ENCODE measurements around the gene CAPZA2.

The CAPZA2 gene

DNA sequence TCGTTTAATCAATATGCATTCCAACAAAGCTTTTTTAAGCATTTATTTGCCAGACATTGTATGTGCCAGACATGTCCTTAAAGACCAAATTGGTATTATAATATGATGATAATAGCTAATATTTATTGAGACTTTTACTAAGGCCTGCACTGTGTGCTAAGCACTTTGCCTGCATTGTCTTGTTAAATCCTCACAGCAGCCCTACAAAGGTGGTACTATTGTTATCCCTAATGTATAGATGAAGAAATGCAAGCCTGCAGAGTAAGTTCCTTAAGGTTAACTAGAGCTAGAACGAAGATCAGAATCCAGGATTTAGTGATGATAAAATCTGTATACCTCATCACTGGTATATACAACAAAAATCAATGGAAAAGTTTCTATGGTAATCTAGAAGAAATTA lies 5.3 kb upstream of the CAPZA2 start:
- no peak for DNase-seq (ENCODE audit: low read depth)
- TF ChIP-seq, protein P1, sequence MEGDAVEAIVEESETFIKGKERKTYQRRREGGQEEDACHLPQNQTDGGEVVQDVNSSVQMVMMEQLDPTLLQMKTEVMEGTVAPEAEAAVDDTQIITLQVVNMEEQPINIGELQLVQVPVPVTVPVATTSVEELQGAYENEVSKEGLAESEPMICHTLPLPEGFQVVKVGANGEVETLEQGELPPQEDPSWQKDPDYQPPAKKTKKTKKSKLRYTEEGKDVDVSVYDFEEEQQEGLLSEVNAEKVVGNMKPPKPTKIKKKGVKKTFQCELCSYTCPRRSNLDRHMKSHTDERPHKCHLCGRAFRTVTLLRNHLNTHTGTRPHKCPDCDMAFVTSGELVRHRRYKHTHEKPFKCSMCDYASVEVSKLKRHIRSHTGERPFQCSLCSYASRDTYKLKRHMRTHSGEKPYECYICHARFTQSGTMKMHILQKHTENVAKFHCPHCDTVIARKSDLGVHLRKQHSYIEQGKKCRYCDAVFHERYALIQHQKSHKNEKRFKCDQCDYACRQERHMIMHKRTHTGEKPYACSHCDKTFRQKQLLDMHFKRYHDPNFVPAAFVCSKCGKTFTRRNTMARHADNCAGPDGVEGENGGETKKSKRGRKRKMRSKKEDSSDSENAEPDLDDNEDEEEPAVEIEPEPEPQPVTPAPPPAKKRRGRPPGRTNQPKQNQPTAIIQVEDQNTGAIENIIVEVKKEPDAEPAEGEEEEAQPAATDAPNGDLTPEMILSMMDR (IDR thresholded peaks at IDR 0.05; ENCODE audit: control insufficient read depth, insufficient read depth, low read depth, low read length, missing control alignments): no peak
- no peak overlapping the region for H3K4me3 ChIP-seq (ENCODE audit: control insufficient read depth, low read depth, low read length)

DNA sequence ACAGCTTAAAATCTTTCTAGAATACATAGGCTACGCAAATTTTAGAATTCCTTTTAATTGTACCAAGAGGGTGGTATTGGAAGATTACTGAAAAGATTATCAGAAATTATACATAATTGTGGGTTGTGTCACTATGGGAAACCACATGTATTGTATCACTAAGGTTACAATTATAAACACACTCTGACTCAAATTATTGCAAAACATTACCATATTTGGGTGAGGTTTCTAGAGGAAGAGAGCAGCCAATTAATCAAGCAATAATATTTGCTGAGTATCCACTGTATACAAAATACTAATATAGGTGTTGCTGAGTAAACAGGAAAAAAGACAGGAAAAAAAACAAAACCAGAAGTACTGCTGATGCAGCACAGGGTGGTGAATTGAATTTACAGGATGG lies 3.1 kb upstream of the CAPZA2 start:
- peak; percentile 40 for DNase-seq (ENCODE audit: low read depth)
- TF ChIP-seq, protein P1 (IDR thresholded peaks at IDR 0.05; ENCODE audit: control insufficient read depth, insufficient read depth, low read depth, low read length, missing control alignments): no peak
- no peak overlapping the region for H3K4me3 ChIP-seq (ENCODE audit: control insufficient read depth, low read depth, low read length)

DNA sequence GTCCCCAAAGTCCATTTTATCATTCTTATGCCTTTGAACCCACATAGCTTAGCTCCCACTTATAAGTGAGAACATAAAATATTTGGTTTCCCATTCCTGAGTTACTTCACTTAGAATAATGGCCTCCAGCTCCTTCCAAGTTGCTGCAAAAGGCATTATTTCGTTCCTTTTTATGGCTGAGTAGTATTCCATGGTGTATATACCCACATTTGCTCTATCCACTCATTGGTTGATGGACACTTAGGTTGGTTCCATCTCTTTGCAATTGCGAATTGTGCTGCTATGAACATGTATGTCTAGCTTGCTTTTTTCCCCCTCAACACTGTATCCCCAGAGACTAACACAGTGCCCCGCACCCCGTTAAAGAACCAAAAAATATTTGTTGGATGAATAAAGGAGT lies 670 bp upstream of the CAPZA2 start:
- no peak overlapping the region for H3K4me3 ChIP-seq (ENCODE audit: control insufficient read depth, low read depth, low read length)
- no peak for DNase-seq (ENCODE audit: low read depth)
- TF ChIP-seq, protein P1 (IDR thresholded peaks at IDR 0.05; ENCODE audit: control insufficient read depth, insufficient read depth, low read depth, low read length, missing control alignments): no peak

DNA sequence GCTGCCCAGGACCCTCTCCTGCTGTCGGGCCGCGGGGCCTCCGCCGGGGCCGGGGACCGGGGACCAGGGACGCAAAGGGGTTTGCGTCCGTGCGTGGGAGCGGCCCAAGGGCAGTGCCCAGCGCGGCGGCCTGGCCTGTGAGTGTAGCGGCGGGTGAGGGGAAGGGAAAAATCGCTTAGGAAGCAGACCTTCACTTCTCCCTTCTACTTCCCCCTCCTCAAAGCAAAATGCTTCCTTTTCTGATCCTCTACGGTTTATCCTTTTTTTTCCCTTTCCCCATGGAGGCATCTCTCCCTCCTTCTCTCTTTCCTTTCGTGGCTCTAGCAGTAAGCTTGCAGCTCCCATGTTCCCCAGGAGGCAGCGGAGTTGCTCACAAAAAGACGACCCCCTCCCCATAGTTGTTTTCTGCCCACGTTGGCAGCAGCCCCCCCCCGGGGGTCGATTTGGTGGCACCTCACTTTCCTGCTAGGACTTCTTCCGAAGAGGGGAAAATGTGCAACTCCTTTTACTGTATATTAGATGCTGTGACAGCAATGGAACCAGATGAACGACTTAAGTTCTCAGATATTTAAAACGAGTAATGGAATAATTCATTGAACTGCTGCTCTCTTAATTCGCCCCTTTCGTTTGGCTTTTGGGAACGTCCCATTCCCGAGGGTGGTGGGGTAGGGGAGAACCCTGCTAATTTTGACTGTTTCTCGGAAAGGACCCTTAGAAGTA lies 724 bp downstream of the CAPZA2 start:
- DNase-seq (ENCODE audit: low read depth): no peak
- peak overlapping the region; percentile 59 for H3K4me3 ChIP-seq (ENCODE audit: control insufficient read depth, low read depth, low read length)
- TF ChIP-seq, protein P1 (IDR thresholded peaks at IDR 0.05; ENCODE audit: control insufficient read depth, insufficient read depth, low read depth, low read length, missing control alignments): no peak

DNA sequence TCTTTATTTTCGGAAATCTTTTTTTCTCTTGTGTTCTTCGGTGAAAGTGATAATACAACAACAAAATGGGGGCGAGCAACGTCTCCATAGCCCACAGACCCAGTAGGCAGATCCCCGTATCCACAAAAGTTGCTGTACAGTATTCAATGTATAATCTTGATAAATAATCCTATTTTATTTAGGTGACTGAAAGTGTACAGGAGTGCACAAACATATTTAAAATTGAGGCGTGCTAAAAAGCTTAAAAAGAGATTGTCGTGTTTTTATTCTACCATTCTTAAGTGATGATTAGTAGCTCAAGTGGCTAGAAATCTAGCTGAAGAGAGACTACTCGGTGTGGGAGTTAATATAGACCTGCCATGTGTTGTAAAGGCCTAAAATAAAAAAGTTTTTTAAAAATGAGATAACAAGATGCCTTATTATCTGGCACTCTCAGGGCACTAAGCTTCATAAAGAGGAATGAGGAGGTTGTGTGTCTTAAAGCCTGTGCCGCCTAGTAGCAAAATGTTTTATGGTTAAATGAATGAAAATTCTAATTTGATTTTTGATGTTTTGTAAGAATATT lies 1.6 kb downstream of the CAPZA2 start:
- no peak for DNase-seq (ENCODE audit: low read depth)
- TF ChIP-seq, protein P1 (IDR thresholded peaks at IDR 0.05; ENCODE audit: control insufficient read depth, insufficient read depth, low read depth, low read length, missing control alignments): no peak
- peak overlapping the region; percentile 59 for H3K4me3 ChIP-seq (ENCODE audit: control insufficient read depth, low read depth, low read length)

DNA sequence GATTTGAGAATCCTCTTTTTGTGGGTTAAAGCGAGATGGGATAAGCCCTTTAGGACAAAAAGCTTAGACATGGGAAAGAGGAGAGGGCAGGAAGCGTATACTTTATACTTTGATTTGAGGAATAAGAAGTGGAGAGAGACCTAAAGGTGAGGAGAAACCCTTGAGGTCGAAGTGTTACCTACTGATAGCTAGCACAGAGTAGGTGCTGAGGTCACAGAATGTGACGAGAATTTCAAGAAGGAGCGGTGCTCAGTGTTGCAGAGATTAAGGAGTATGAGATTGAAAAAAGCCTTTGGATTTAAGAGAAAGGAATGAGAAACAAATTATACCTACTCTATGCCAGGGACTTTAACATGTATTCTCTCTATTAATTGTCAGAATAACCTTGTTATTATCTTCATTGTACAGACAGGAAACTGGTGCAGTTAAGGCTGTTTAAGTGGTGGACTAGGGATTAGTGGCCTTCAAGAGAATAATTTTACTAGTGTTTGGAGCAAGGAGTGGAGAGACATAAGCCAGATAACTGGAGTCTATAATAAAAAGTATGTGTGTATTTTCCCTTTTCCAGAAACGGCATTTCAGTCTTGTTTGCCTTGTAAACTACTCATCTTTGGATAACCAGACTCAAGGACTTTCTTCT lies 8.8 kb downstream of the CAPZA2 start:
- TF ChIP-seq, protein P1 (IDR thresholded peaks at IDR 0.05; ENCODE audit: control insufficient read depth, insufficient read depth, low read depth, low read length, missing control alignments): no peak
- no peak for DNase-seq (ENCODE audit: low read depth)
- no peak overlapping the region for H3K4me3 ChIP-seq (ENCODE audit: control insufficient read depth, low read depth, low read length)

Measured in AG09309 (cell line).